Transverse colon (tissue), 4 donors: ENCODE data around the gene STBD1. TPM values are rescaled to one million over a fixed set of nuclear protein-coding genes. Genes with fewer than 3 reads are reported as not detected.

ENCODE experiments used
- DNase-seq: peaks from one replicate; pipeline ENCODE4 v3.0.0-alpha.2; 2019
- H3K27ac ChIP-seq, 4 donors: fragments of 200-600 bp; sonication (generic); 2 replicates each; pipeline ENCODE4 v1.5.1; 2016 to 2018; ENCODE audit warnings: inconsistent platforms in 4 of 4
- H3K27me3 ChIP-seq: fragments of 200-600 bp; sonication (generic); 2 replicates; pipeline ENCODE4 v1.5.1; 2017; ENCODE audit warnings: inconsistent platforms
- H3K36me3 ChIP-seq, 4 donors: fragments of 200-600 bp; sonication (generic); 2 replicates each; pipeline ENCODE4 v1.5.1; 2017 to 2019; ENCODE audit warnings: inconsistent platforms in 4 of 4
- H3K4me1 ChIP-seq, 4 donors: fragments of 200-600 bp; sonication (generic); 2 replicates each; pipeline ENCODE4 v1.5.1; 2017 to 2020; ENCODE audit warnings: inconsistent platforms in 4 of 4
- H3K4me3 ChIP-seq, 4 donors: fragments of 200-600 bp; sonication (generic); 1 replicate in 1 of 4; 2 replicates in 3 of 4; pipeline versions ENCODE4 v1.5.1 to v1.6.1; 2017 to 2019; ENCODE audit warnings: inconsistent platforms in 4 of 4
- H3K9me3 ChIP-seq, 2 donors: fragments of 200-600 bp; sonication (generic); 2 replicates each; pipeline ENCODE4 v1.5.1; 2017 to 2019; ENCODE audit warnings: inconsistent platforms in 2 of 2
- CTCF ChIP-seq, 5 experiments: fragments of 200-600 bp in 3 of 5; fragments of 450-650 bp in 2 of 5; sonication (generic) in 3 of 5; IDR thresholded peaks; 1 replicate in 2 of 5; 2 replicates in 3 of 5; pipeline ENCODE4 v1.5.1; 2016 to 2017; ENCODE audit warnings: antibody characterized with exemption in 5 of 5, inconsistent platforms in 3 of 5, mild to moderate bottlenecking in 2 of 5, moderate library complexity in 1 of 5
- EP300 ChIP-seq: sonication (generic); formaldehyde crosslinking; IDR thresholded peaks from one replicate; pipeline ENCODE4 v1.6.1; 2017; ENCODE audit warnings: antibody characterized with exemption, low read depth
- POLR2A ChIP-seq: fragments of 450-650 bp; IDR thresholded peaks from one replicate; pipeline ENCODE4 v1.6.1; 2016; ENCODE audit warnings: antibody characterized with exemption, mild to moderate bottlenecking, moderate library complexity
- POLR2AphosphoS5 ChIP-seq, 3 donors: sonication (generic); formaldehyde crosslinking; IDR thresholded peaks; one replicate each; pipeline ENCODE4 v1.6.1; 2016; ENCODE audit warnings: antibody characterized with exemption in 3 of 3
- WGBS, 2 donors: methylation state at CpG; one replicate each; pipeline ENCODE4 v1.1.5; 2018; ENCODE audit warnings: low coverage in 1 of 2; 5-methylcytosine and 5-hydroxymethylcytosine counted together
- in situ Hi-C, 4 donors: fragments of 200-750 bp; cut with MboI; loops; one replicate each; pipeline versions ENCODE4 v1.15.0 to v1.15.1; 2017; ENCODE audit warnings: low sequenced_read_pairs in 3 of 4, low pct_ligation_motif_present in 1 of 4, low pct_unique_long_range_greater_than_20kb in 1 of 4
- intact Hi-C: fragments of 100-400 bp; cut with DNase I; formaldehyde crosslinking; loops from one replicate; pipeline ENCODE4 v1.15.1; 2023; ENCODE audit warnings: low total_unique reads
- total RNA-seq, 4 donors: library from RNA; depleted of rRNA; stranded (reverse); fragments of >200 nt; gene quantifications; one replicate each; pipeline ENCODE4 v1.1.0, GENCODE V29; 2016

Gene STBD1
- total RNA-seq, 4 donors from 2014 or later, result 5.4 to 48.7 (median 17.0) TPM

DNA sequence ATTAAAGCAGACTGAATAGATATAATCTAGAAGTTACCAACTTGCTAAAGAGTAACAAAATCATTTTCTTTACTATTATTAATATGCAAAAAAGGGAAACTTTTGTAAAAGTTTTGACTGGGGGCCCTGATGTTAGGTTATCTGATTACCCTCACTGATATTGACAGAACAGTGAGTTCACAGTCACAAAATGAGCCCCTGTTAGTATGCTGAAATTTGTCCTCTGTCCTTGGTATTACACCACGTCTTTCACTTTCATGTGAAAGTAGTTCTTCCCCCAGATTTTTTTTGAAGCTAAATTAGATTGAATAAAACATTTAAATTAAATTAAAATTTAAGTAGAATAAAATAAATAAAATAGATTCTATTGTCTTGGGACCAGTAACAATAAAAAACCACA is 5.9 kb downstream of the STBD1 start:
- Histone ChIP-seq H3K27me3 (no peaks in the 10 kb centered on the region), H3K9me3 (peaks cover 4 to 6% of the 10 kb centered on the region in 2 donors), H3K36me3 (peaks cover 0 to 4% (median 0%) of the 10 kb centered on the region in 4 donors), H3K4me3 (no peak overlapping the region), H3K4me1 (peaks cover 5 to 37% (median 27%) of the 10 kb centered on the region in 4 donors), H3K27ac (no peak overlapping the region)
- 63 to 67% methylated on average over 1 of the region's 1 CpG for WGBS, 2 donors
- no peak for TF ChIP-seq POLR2A
- no peak for TF ChIP-seq POLR2AphosphoS5 (IDR thresholded peaks at IDR 0.05)
- no peak for TF ChIP-seq EP300
- TF ChIP-seq CTCF (IDR thresholded peaks at IDR 0.05), result no peak
- in situ Hi-C loops (no loop called here), intact Hi-C loops (no loop called here)
- DNase-seq, result no peak

DNA sequence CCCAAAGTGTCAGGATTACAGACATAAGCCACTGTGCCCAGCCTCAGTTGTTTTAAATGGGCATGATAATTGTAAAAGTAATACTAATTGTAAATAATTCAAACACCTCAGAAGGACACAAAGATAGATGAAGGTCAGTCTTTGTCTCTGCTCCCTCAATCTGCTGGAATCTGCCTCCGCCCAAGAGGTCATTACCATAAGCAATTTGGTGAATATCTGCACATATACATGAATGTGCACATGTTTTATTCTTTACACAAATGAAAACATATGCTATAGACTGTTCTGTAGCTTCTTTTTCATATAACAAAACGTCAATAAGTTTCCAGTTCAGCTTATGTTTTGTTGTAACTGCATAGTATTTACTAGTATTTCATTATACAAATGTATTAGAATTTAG is 7.0 kb downstream of the STBD1 start:
- no peak for DNase-seq
- no peak overlapping the region for H3K27ac ChIP-seq
- TF ChIP-seq CTCF (IDR thresholded peaks at IDR 0.05) (no peak), POLR2A (no peak), POLR2AphosphoS5 (IDR thresholded peaks at IDR 0.05) (no peak), EP300 (no peak)
- peaks cover 0 to 4% (median 0%) of the 10 kb centered on the region in 4 donors for H3K36me3 ChIP-seq
- H3K4me1 ChIP-seq, result peaks cover under 1 to 26% (median 19%) of the 10 kb centered on the region in 4 donors
- intact Hi-C loops (no loop called here), in situ Hi-C loops (no loop called here)
- H3K4me3 ChIP-seq, result no peak overlapping the region
- H3K27me3 ChIP-seq, result no peaks in the 10 kb centered on the region
- 71 to 78% methylated on average over 2 of the region's 2 CpGs for WGBS, 2 donors
- peaks cover 4 to 6% of the 10 kb centered on the region in 2 donors for H3K9me3 ChIP-seq

DNA sequence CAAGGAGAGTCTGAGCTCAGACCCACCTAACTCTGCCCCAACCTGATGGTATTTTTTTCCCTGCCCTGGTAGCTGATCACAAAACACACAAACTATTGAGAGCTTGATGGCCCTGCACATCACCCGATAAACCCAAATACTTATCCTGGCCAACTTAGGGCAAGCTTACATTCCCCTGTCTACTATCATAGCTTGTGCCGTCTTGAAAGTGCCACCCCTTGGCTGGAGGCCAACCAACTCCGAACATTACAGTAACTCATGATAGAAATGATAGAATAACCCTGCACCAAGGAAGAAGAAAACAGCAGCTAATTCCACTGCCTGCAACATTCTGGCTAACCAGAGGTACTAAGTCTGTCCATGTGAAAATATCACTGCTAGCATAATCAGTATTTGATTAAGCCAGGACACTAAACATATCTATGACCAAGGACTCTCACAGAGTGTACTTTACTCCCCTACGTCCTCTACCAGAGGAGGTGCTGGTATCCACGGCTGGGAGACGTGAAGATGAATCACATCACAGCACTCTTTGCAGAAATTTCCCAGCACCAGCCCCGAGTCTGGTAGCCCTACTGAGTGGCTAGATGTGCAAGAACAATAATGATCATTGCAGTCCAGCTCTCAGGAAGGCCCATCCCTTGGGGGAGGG is 8.9 kb downstream of the STBD1 start:
- intact Hi-C loops (no loop called here), in situ Hi-C loops (no loop called here)
- Histone ChIP-seq H3K4me3 (no peak overlapping the region), H3K4me1 (peaks cover 0 to 12% (median 8%) of the 10 kb centered on the region in 4 donors), H3K27me3 (no peaks in the 10 kb centered on the region), H3K9me3 (peaks cover 6 to 13% of the 10 kb centered on the region in 2 donors), H3K27ac (no peak overlapping the region), H3K36me3 (no peaks in the 10 kb centered on the region)
- no peak for TF ChIP-seq POLR2A
- no peak for TF ChIP-seq CTCF (IDR thresholded peaks at IDR 0.05)
- TF ChIP-seq EP300, result no peak
- no peak for TF ChIP-seq POLR2AphosphoS5 (IDR thresholded peaks at IDR 0.05)
- WGBS, 2 donors, result 74 to 92% methylated on average over 3 to 7 of the region's 7 CpGs
- no peak for DNase-seq

DNA sequence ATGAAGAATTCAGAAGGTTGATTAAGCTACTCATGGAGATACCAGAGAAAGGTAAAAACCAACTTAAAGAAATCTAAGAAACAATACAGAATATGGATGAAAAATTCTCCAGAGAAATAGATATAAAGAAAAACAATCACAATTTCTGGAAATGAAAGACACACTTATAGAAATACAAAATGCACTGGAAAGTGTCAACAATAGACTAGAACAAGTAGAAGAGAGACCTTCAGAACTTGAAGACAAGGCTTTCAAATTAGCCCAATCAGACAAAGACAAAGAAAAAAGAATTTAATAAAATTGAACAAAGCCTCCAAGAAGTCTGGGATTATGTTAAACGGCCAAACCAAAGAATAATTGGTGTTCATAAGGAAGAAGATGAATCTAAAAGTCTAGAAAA is 9.6 kb downstream of the STBD1 start:
- H3K36me3 ChIP-seq, result no peaks in the 10 kb centered on the region
- peaks cover 6 to 14% of the 10 kb centered on the region in 2 donors for H3K9me3 ChIP-seq
- TF ChIP-seq POLR2A (no peak), POLR2AphosphoS5 (IDR thresholded peaks at IDR 0.05) (no peak), EP300 (no peak), CTCF (IDR thresholded peaks at IDR 0.05) (no peak)
- no peak for DNase-seq
- intact Hi-C loops, result no loop called here
- no peak overlapping the region for H3K27ac ChIP-seq
- H3K4me3 ChIP-seq, result no peak overlapping the region
- WGBS, 2 donors, result 78 to 90% methylated on average over 1 of the region's 1 CpG
- H3K27me3 ChIP-seq, result no peaks in the 10 kb centered on the region
- in situ Hi-C loops, result no loop called here
- peaks cover 0 to 10% (median 7%) of the 10 kb centered on the region in 4 donors for H3K4me1 ChIP-seq
